ENCODE data around the gene SRD5A1. TPM values are rescaled to one million over a fixed set of nuclear protein-coding genes. Genes with fewer than 3 reads are reported as not detected.

SRD5A1 gene
- total RNA-seq, 4 donors from 2014 or later = 0.75 to 4.3 (median 3.3) TPM

DNA sequence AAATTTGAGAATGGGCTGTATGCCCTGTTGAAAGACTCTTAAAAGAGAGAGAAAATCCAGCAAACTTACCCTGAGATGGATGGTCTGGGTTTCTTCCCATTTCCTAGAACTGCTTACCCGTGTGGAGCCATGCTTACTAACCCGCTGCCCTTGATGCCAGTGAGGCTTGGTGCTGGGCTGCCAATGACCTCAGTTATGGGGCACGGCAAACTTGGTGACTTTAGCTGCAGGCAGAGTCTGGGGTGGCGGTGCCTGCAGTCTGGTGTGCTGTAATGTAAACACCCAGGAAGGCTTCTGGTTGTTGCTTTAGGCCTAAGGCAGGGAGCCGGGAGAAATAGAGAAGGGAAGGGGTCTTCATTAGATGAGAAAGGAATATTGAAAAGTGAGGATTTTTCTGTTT is 72.7 kb downstream of the SRD5A1 start:
- H3K4me3 ChIP-seq = no peak overlapping the region
- in situ Hi-C loops (cut with MboI; ENCODE audit: low sequenced_read_pairs in 4 of 4) (no loop called here), intact Hi-C loops (cut with DNase I; ENCODE audit: low total_unique reads) (loop anchor here (2.0 kb wide), 1 partner anchor 73 kb away; the partner anchor contains the start of genes NSUN2 and SRD5A1)
- ATAC-seq (no peak), DNase-seq (no peak)
- H3K27ac ChIP-seq = no peak overlapping the region
- H3K27me3 ChIP-seq = no peaks in the 10 kb centered on the region
- TF ChIP-seq, protein P1, sequence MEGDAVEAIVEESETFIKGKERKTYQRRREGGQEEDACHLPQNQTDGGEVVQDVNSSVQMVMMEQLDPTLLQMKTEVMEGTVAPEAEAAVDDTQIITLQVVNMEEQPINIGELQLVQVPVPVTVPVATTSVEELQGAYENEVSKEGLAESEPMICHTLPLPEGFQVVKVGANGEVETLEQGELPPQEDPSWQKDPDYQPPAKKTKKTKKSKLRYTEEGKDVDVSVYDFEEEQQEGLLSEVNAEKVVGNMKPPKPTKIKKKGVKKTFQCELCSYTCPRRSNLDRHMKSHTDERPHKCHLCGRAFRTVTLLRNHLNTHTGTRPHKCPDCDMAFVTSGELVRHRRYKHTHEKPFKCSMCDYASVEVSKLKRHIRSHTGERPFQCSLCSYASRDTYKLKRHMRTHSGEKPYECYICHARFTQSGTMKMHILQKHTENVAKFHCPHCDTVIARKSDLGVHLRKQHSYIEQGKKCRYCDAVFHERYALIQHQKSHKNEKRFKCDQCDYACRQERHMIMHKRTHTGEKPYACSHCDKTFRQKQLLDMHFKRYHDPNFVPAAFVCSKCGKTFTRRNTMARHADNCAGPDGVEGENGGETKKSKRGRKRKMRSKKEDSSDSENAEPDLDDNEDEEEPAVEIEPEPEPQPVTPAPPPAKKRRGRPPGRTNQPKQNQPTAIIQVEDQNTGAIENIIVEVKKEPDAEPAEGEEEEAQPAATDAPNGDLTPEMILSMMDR (IDR thresholded peaks at IDR 0.05 in 4 of 5, conservative IDR thresholded peaks at IDR 0.05 in 1 of 5) = no peak
- TF ChIP-seq POLR2A (IDR thresholded peaks at IDR 0.05) = no peak
- H3K4me1 ChIP-seq = peaks cover 18% of the 10 kb centered on the region in 2 donors
- no peaks in the 10 kb centered on the region for H3K36me3 ChIP-seq
- no peaks in the 10 kb centered on the region for H3K9me3 ChIP-seq

DNA sequence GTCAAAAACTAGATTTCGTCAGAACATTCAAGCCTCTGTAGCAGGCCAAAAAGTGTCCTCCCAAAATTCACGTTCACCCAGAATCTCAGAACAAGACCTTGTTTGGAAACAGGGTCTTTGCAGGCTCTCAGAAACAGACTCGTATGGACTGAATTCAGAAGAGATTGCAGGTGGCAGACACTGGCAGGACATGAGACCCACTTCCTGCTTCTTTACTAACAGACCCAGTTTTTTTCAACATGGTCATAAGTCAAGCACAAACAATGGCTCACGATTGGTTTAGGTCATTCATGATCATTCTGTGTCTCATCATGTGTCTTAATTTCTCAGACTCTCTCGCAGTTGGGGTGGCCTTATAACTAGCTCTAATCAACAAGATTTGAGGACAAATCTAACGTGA is 74.6 kb downstream of the SRD5A1 start:
- H3K36me3 ChIP-seq = no peaks in the 10 kb centered on the region
- H3K4me3 ChIP-seq = no peak overlapping the region
- in situ Hi-C loops (cut with MboI; ENCODE audit: low sequenced_read_pairs in 4 of 4) (no loop called here), intact Hi-C loops (cut with DNase I; ENCODE audit: low total_unique reads) (no loop called here)
- ATAC-seq (no peak), DNase-seq (no peak)
- TF ChIP-seq, protein P1 (IDR thresholded peaks at IDR 0.05 in 4 of 5, conservative IDR thresholded peaks at IDR 0.05 in 1 of 5) = no peak
- TF ChIP-seq POLR2A (IDR thresholded peaks at IDR 0.05) = no peak
- H3K9me3 ChIP-seq = no peaks in the 10 kb centered on the region
- peaks cover 23 to 24% of the 10 kb centered on the region in 2 donors for H3K4me1 ChIP-seq
- no peaks in the 10 kb centered on the region for H3K27me3 ChIP-seq
- H3K27ac ChIP-seq = no peak overlapping the region

DNA sequence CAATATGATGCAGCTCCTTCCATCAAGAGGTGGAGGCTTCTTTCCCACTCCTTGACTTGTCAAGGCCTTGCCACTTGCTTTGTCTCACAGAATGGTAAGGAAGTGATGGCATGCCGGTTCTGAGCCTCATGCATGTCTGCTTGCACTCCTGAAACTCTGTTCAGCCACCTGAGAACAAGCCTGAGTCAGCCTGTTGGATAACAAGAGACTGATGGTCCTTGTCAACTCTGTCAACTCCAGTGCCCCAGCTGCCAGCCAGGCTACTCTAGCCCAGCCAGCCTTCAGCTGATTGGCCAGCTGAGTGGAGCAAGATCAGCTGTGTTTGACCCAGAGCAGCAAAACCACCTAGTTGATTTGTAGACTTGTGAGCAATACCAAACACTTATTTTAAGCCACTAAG is 75.6 kb downstream of the SRD5A1 start:
- Histone ChIP-seq H3K4me3 (no peak overlapping the region), H3K4me1 (peaks cover 18 to 19% of the 10 kb centered on the region in 2 donors), H3K36me3 (no peaks in the 10 kb centered on the region), H3K27ac (no peak overlapping the region), H3K27me3 (no peaks in the 10 kb centered on the region), H3K9me3 (no peaks in the 10 kb centered on the region)
- intact Hi-C loops (cut with DNase I; ENCODE audit: low total_unique reads) (no loop called here), in situ Hi-C loops (cut with MboI; ENCODE audit: low sequenced_read_pairs in 4 of 4) (no loop called here)
- no peak for TF ChIP-seq POLR2A (IDR thresholded peaks at IDR 0.05)
- TF ChIP-seq, protein P1 (IDR thresholded peaks at IDR 0.05 in 4 of 5, conservative IDR thresholded peaks at IDR 0.05 in 1 of 5) = no peak
- no peak for DNase-seq
- ATAC-seq = no peak

DNA sequence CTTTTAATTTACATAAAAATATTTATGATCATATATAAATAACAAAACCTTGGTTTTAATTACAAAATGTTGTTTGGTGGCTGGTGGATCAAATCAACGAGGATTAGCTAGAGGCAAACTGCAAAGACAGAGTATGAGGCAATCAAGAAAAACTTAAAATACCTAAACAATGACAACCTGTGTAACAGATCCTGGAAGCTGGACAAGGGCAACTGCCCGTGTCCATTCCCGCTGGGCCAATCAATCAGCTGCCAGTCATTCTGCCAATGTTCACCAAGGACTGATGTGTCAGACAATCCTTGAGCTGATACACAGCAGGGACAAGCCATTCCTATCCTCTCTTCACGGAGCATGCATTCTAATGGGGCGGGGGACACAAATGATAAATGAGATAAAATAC is 76.8 kb downstream of the SRD5A1 start:
- H3K36me3 ChIP-seq = no peaks in the 10 kb centered on the region
- H3K9me3 ChIP-seq = no peaks in the 10 kb centered on the region
- DNase-seq = no peak
- H3K4me3 ChIP-seq = no peak overlapping the region
- TF ChIP-seq POLR2A (IDR thresholded peaks at IDR 0.05) = no peak
- TF ChIP-seq, protein P1 (IDR thresholded peaks at IDR 0.05 in 4 of 5, conservative IDR thresholded peaks at IDR 0.05 in 1 of 5) = no peak
- no peak overlapping the region for H3K27ac ChIP-seq
- peaks cover 10 to 11% of the 10 kb centered on the region in 2 donors for H3K4me1 ChIP-seq
- no peaks in the 10 kb centered on the region for H3K27me3 ChIP-seq
- intact Hi-C loops (cut with DNase I; ENCODE audit: low total_unique reads) (loop anchor here (5.0 to 10.0 kb wide), 6 partner anchors 117 to 1285 kb away; partner anchors contain the start of genes FASTKD3, ICE1, MED10 and MTRR), in situ Hi-C loops (cut with MboI; ENCODE audit: low sequenced_read_pairs in 4 of 4) (loop anchor here in 1 of 4 donors (10.0 kb wide), 1 partner anchor 75 kb away; the partner anchor contains the start of genes NSUN2 and SRD5A1)
- ATAC-seq = no peak
